ENCODE results near the gene CARD10. TPM values are rescaled to one million over a fixed set of nuclear protein-coding genes. Genes with fewer than 3 reads are reported as not detected.

The CARD10 gene
- total RNA-seq, 4 donors from 2014 or later: 6.5 to 17.3 (median 11.0) TPM

- TF ChIP-seq CTCF (IDR thresholded peaks at IDR 0.05): peak; percentile 92 to 96 (median 94)
- TF ChIP-seq POLR2A (IDR thresholded peaks at IDR 0.05): no peak
- H3K4me3 ChIP-seq (replicated peaks in 1 of 3): no peak overlapping the region
- WGBS, 2 donors: 44 to 47% methylated on average over 16 of the region's 16 CpGs
- H3K27me3 ChIP-seq: no peaks in the 10 kb centered on the region
- peaks cover 8 to 10% of the 10 kb centered on the region in 2 donors for H3K36me3 ChIP-seq
- DNase-seq: peak; percentile 87 to 91
- peaks cover 28 to 55% of the 10 kb centered on the region in 2 donors for H3K4me1 ChIP-seq
- no peaks in the 10 kb centered on the region for H3K9me3 ChIP-seq
- intact Hi-C loops (cut with DNase I): loop anchor here (2.0 kb wide), 1 partner anchor 26 kb away; no protein-coding TSS in a partner anchor
- H3K27ac ChIP-seq: peak overlapping the region in 2 of 3 donors; percentile 5 to 50
Observed at GRCh38 chr22:37566903-37567798, 47.9 kb upstream of the CARD10 start.

- WGBS, 2 donors: 81 to 91% methylated on average over 6 to 23 of the region's 28 CpGs
- intact Hi-C loops (cut with DNase I): loop anchor here (2.0 kb wide), 1 partner anchor 26 kb away; no protein-coding TSS in a partner anchor
- peak overlapping the region in 1 of 3 donors; percentile 23 for H3K27ac ChIP-seq
- H3K4me3 ChIP-seq (replicated peaks in 1 of 3): no peak overlapping the region
- peaks cover 28 to 62% of the 10 kb centered on the region in 2 donors for H3K4me1 ChIP-seq
- no peaks in the 10 kb centered on the region for H3K27me3 ChIP-seq
- no peak for DNase-seq
- no peaks in the 10 kb centered on the region for H3K9me3 ChIP-seq
- TF ChIP-seq POLR2A (IDR thresholded peaks at IDR 0.05): no peak
- TF ChIP-seq CTCF (IDR thresholded peaks at IDR 0.05): no peak
- peaks cover 8 to 10% of the 10 kb centered on the region in 2 donors for H3K36me3 ChIP-seq
Observed at GRCh38 chr22:37566329-37566837, 47.2 kb upstream of the CARD10 start.

DNA sequence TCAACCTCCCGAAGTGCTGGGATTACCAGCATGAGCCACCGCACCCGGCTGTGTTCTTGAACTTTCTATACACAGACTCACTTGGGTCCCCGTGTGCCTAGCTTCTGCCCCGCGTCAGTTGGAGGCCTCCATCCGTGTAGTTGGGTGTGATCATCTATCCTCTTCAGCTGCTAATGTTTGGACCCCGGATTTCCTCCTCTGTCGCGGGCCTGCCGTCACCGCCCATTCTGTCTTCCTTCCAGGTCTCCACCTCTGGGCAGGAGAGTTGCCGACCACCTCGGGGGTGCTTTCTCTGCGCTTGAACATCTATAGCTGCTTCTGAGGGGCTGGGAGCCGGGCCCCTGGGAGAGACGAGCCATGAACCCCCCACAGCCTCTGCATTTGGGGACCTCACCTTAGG lies 46.6 kb upstream of the CARD10 start:
- no peak overlapping the region for H3K4me3 ChIP-seq (replicated peaks in 1 of 3)
- WGBS, 2 donors: 71 to 73% methylated on average over 17 of the region's 17 CpGs

GRCh38 chr22:37564111-37564711 lies 45.0 kb upstream of the CARD10 start:
- WGBS, 2 donors: 71 to 81% methylated on average over 7 of the region's 7 CpGs
- peak overlapping the region; percentile 55 to 99 (median 98) for H3K27ac ChIP-seq
- peaks cover 28 to 65% of the 10 kb centered on the region in 2 donors for H3K4me1 ChIP-seq
- no peak for TF ChIP-seq POLR2A (IDR thresholded peaks at IDR 0.05)
- no peak for TF ChIP-seq CTCF (IDR thresholded peaks at IDR 0.05)
- DNase-seq: no peak
- no peaks in the 10 kb centered on the region for H3K9me3 ChIP-seq
- no peak overlapping the region for H3K4me3 ChIP-seq (replicated peaks in 1 of 3)
- H3K27me3 ChIP-seq: no peaks in the 10 kb centered on the region
- H3K36me3 ChIP-seq: peaks cover 8 to 10% of the 10 kb centered on the region in 2 donors
- intact Hi-C loops (cut with DNase I): no loop called here

More for the DNA sequence above, 46.6 kb upstream of the CARD10 start:
- peaks cover 28 to 62% of the 10 kb centered on the region in 2 donors for H3K4me1 ChIP-seq
- TF ChIP-seq CTCF (IDR thresholded peaks at IDR 0.05): no peak
- no peak for TF ChIP-seq POLR2A (IDR thresholded peaks at IDR 0.05)
- no peak for DNase-seq
- peaks cover 8 to 10% of the 10 kb centered on the region in 2 donors for H3K36me3 ChIP-seq
- peak overlapping the region in 1 of 3 donors; percentile 9 for H3K27ac ChIP-seq
- no peaks in the 10 kb centered on the region for H3K27me3 ChIP-seq
- no peaks in the 10 kb centered on the region for H3K9me3 ChIP-seq
- intact Hi-C loops (cut with DNase I): loop anchor here (2.0 kb wide), 1 partner anchor 25 kb away; no protein-coding TSS in a partner anchor
